DMS53 treated with DMSO at 0.1 percent for 48 hours (cell line): Measurements from ENCODE around the gene GSTA2.
A peak's percentile ranks its signal among the peaks of the same experiment; 100 is the strongest.
"Not testable (repeated sequence)": the region's sequence is repeated elsewhere in the genome, so short reads cannot be mapped to it uniquely, and the experiment has no call there.

Experiments used
- DNase-seq: peaks from one replicate; lab custom pipeline; 2025; ENCODE audit not compliant: unreplicated experiment; lab: John Stamatoyannopoulos, UW

The GSTA2 gene

DNA sequence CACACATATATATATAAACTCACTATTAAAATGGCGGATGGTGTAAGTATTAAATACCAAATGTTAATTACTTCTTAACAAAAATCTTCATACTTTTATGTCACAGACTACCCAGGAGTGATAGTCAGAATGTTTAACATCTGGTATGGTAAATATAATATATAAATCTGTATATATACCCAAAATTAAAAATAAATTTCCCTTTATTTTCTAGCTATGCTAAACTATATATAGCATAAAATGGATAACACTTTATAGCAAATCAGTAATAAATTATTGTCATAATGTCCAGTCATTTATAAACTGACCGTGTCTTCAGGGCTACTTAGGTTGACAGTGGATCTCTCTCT is 37.1 kb downstream of the GSTA2 start:
- DNase-seq = no peak

DNA sequence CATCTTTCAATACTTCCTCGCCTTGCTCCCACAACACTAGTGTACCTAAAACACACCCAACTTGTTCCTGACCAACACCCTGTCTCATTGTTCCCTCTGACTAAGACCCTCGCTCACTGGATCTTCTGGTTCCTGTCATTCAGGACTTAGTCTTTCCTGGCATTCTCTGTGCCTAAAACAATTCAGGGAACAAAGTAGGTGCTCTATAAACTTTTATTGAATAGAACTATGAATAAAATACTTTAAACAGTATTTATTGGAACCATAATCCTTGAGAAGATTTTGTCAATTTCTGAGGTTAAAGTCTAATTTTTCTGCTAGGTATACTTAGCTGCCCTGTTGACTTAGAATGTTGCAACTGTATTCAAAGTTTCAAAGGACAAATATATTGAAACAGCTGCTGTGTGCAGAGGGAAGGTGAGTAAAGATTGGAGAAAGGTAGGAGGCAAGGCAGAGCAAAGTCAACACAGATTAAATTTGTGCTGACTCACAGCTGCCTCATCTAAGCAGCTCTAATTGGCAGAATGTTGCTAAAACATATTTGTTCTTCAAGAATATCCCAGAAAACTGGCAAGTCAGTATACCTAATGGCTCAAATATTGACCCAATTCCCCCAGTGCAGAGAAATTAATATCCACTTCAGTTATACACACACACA is 37.6 kb downstream of the GSTA2 start:
- DNase-seq = peak; percentile 94

DNA sequence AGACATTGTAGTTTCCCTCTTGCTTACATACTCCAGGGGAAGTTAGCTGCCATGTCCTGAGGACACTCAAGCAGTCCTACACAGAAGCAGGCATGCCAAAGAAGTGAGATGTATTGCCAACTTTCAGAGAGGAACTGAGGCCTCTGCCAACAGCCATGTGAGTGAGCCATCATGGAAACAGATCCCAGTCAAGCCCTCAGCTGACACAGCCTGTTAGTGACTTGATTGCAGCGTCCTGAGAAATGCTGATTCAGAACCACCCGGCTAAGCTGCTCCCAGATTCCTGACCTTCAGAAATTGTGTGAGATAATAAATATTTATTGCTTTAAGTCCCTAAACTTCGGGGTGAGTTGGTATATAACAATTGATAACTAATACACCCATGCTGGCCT is 38.1 kb downstream of the GSTA2 start:
- no peak for DNase-seq

DNA sequence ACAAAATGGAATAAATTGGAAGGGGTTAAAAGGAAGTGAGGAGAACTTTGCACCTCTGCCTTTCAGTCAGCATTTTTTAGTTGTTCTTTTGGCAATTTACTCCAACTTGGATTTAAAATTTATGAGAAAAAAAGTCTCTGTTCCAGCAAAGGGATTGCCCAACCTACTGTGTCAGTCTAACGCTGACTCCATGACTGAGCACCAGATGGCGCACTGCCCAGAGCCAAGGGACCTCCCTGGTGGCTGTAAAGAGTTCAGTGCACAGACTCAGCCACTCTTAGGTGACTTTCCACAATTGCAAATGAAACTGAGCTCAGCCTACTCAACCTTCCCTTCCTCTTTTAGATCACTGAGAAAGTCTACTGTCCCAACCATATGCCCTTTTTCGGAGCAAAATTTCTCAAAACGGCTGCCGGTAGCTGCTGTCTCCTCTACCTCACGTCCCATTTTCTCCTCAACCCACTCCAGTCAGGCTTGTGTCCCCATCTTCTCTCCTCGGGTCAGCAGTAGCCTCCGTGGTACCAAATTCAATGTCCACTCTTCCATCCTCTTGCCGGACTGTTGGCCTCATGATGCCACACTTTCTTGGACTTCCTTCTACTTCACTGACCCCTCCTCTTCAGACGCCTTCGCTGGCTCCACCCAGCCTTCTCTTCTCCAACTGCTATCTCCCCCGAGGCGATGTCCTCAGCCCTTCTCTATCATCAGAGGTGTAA is 38.7 kb downstream of the GSTA2 start:
- DNase-seq = peak; percentile 82

DNA sequence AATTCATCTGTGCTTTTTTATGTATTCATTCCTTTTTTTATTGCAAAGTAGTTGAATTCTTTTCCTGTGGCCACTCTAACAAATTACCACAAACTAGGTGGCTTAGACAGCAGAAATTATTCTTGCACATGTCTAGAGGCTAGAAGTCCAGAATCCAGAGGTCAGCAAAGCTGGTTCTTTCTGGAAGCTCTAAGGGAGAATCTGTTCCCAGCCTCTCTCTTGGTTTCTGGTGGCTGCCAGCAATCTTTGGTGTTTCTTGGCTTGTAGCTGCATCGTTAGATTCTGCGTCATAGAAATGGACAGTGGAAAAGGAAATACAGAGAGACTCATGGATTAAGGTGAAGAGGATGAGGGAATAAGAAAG is 39.3 kb downstream of the GSTA2 start:
- DNase-seq = no peak

DNA sequence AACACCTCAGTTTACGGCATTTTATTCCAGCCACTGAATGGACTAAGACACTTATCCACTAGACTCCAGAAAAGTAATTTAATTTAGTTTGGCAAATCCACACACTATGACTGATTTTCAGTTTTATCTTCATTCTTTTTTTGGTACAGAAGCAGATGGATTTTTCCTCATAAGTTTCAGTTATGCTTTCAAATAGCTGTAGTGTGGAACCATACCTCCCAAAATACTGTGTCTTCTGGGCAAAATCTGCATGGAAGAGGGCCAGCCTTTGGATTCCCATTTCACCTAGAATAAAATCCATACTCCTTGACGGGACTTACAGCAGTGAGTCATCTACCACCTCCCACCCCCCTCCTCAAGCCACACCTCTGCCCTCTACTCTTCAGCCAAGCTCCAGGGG is 43.0 kb downstream of the GSTA2 start:
- DNase-seq = no peak

DNA sequence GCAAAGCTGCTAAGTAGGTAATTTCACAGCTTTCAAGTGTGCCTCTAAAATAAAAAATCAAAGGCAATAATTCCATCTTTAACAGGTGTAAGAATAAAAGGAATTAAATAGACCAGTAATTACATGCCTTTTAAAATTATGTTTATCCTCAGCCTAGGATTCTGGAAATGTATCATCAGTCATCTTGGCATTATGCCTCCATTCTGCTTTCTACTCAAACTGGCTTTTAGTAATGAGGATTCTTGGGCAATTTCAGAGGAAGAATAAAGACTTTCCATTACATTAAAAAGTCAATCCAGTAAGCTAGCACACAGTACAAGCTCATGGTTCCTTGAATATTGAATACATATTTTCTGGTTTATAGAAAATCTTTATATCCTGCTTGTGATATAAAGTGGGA is 44.7 kb downstream of the GSTA2 start:
- no peak for DNase-seq

DNA sequence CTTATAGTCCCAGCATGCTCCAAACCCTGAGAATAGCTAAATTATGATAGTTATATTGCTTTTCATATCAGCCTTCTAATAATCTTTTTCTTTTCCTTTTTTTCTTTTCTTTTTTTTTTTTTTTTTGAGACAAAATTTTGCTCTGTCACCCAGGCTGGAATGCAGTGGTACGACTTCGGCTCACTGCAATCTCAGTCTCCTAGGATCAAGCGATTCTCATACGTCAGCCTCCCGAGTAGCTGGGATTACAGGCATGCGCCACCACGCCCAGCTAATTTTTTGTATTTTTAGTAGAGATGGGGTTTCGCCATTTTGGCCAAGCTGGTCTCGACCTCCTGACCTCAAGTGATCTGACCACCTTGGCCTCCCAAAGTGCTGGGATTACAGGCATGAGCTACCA is 48.5 kb downstream of the GSTA2 start:
- not testable (repeated sequence) for DNase-seq

DNA sequence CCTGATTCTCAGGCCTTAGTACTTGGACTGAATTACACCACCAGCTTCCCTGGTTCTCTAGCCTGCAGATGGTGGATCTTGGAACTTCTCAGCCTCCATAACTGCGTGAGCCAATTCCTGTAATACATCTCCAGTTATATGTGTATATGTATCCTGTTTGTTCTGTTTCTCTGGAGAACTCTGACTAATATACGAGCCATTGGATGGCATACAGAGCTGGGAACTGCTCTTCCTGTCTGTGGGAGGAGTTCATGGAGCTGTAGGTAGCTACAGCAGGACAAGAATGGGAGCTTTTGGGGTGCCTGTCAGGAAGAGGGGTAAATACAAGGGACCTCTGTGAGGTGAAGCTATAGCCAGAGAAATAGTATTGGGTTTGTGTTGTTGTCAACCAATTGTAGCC is 51.1 kb downstream of the GSTA2 start:
- DNase-seq = no peak

DNA sequence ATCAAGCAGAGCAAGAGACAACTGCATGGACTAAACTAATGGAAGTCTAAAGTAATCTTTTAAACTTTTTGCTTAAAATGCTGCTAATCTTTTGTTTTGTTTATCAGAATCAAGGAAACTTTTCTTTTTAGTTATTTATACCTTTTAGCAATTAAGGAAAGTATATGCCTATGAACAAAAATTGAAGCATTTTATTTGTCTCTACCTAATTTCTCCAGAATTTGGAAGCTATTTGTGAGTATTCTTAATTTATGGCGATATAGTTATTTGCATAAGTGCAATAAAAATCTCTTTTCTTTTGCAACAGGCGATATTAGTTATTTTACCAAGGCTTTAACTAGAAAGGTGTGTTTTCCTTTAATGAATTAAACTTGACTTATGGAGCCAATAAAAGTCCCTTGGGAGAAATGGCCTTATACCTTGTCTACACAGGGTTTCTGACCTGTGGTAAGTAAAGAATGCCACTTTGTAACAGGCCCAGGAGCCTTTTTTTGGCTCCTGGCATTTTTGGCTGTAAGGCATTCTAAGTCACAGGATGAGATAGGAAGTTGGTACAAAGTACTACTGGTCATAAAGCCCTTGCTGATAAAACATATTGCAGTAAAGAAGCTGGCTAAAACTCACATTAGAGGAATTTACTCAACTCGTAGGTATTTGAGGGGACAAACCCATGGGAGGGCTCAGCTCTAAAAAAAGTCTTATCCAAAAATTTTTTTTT is 55.2 kb downstream of the GSTA2 start:
- no peak for DNase-seq

DNA sequence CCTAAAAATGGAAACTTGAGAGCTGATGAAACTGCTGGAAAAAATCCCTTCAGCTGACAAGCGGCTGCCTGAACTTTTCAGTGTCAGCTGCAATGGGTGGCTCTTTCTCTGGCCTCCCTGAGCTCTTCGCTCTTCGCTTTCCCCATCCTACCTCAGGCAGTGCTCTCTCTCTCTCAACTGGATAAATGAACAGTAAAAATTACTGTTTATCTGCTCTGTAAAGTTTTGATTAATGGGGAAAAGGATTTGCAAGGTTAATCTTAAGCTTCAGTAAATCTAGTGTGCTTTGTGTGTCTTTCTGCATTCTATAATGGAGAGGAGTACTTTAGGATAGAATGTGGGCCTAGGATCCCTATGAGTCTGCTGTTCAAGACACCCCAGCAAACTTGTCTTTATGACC is 57.3 kb downstream of the GSTA2 start:
- DNase-seq = no peak

DNA sequence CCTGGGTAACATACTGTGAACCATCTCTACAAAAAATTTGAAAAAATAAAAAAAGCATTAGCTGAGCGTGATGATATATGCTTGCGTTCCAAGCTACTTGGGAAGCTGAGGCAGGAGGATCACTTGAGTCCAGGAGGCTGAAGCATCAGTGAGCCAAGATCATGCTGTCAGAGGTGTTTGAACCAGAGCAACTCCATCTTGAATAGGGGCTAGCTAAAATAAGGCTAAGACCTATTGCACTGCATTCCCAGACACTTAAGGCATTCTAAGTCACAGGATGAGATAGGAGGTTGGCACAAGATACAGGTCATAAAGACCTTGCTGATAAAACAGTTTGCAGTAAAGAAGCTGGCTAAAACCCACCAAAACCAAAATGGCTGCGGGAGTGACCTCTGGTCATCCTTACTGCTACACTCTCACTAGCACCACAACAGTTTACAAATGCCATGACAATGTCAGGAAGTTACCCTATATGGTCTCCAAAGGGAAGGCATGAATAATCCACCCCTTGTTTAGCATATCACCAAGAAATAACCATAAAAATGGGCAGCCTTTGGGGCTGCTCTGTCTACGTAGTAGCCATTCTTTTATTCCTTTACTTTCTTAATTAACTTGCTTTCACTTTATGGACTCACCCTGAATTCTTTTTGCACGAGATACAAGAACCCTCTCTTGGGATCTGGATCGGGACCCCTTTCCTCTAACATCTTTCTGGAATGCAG is 58.3 kb downstream of the GSTA2 start:
- not testable (repeated sequence) for DNase-seq

DNA sequence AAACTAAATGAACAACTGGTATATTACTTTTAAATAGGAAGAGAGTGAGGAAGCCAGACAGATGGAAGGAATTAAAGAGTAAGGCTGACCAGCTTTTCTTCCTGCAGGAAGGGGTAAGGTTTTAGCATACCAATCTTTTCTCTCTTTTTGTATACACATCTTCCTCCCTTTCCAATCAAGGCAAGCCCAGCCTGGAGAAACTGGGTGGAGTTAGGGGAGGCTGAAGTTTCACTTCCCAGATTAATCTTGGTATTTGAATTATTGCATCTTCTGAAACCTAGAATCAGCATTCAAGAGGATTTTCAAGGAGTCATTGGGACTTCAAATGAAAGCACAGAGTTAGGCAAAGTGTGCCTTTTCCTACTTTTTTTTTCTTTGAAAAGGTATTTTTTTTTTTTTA is 59.2 kb downstream of the GSTA2 start:
- DNase-seq = no peak
